Heart right ventricle (tissue), 16 donors: Measurements from ENCODE around the gene SHISAL1. TPM values are rescaled to one million over a fixed set of nuclear protein-coding genes. Genes with fewer than 3 reads are reported as not detected.

Experiments
- ATAC-seq, 8 donors: fragments of 200-7000 bp; cut with Tn5 transposase; one replicate each; pipeline ENCODE4 v1.9.1; 2020; ENCODE audit warnings: mild to moderate bottlenecking in 8 of 8, moderate library complexity in 8 of 8, moderate number of reproducible peaks in 1 of 8
- DNase-seq, 2 donors: peaks; one replicate each; pipeline ENCODE4 v3.0.0-alpha.2; 2020
- H3K27ac ChIP-seq, 10 donors: fragments of 200-600 bp; sonication (generic) in 2 of 10; one replicate each; pipeline versions ENCODE4 v1.5.0 to v1.8.0; 2020 to 2022; ENCODE audit warnings: mild to moderate bottlenecking in 3 of 10
- H3K27me3 ChIP-seq, 7 donors: fragments of 200-600 bp; one replicate each; pipeline ENCODE4 v1.8.0; 2021 to 2022; ENCODE audit warnings: mild to moderate bottlenecking in 2 of 7
- H3K36me3 ChIP-seq, 9 donors: fragments of 200-600 bp; sonication (generic) in 1 of 9; one replicate each; pipeline versions ENCODE4 v1.5.0 to v1.8.0; 2020 to 2022; ENCODE audit warnings: mild to moderate bottlenecking in 2 of 9
- H3K4me1 ChIP-seq, 9 donors: fragments of 200-600 bp; sonication (generic) in 1 of 9; one replicate each; pipeline versions ENCODE4 v1.5.0 to v1.8.0; 2020 to 2022; ENCODE audit warnings: mild to moderate bottlenecking in 4 of 9
- H3K4me3 ChIP-seq, 10 donors: fragments of 200-600 bp; sonication (generic) in 2 of 10; one replicate each; pipeline versions ENCODE4 v1.5.0 to v1.8.0; 2020 to 2022; ENCODE audit warnings: mild to moderate bottlenecking in 7 of 10, moderate library complexity in 2 of 10
- H3K9me3 ChIP-seq, 11 donors: fragments of 200-600 bp in 10 of 11; sonication (generic) in 2 of 11; one replicate each; pipeline versions ENCODE4 v1.5.0 to v1.8.0; 2013 to 2022; ENCODE audit warnings: mild to moderate bottlenecking in 2 of 11, control low read depth in 1 of 11, moderate library complexity in 1 of 11
- WGBS, 2 donors: extraction: QIAGEN DNeasy Blood & Tissue Kit; methylation state at CpG; one replicate each; pipeline ENCODE4 v1.1.7; 2013; ENCODE audit warnings: inconsistent platforms in 1 of 2; 5-methylcytosine and 5-hydroxymethylcytosine counted together
- intact Hi-C, 10 donors: fragments of 100-400 bp; cut with DNase I; formaldehyde crosslinking; loops; one replicate each; pipeline versions ENCODE4 v1.11.1 to v1.14.2; 2022
- polyA plus RNA-seq, 2 donors: library from polyadenylated mRNA; stranded (reverse); fragments of 200-250 nt; gene quantifications; one replicate each; pipeline ENCODE4 v1.2.3, GENCODE V29; 2013
- total RNA-seq, 10 donors: library from RNA; stranded (reverse); fragmentation: NEBNext Ultra II Directional in 3 of 10; extraction: Animal tissue kit (Norgen Biotek cat#: 25700) in 3 of 10; gene quantifications; one replicate each; pipeline versions ENCODE4 v1.2.1 to v1.2.4, GENCODE V29; 2021 to 2023
- TF ChIP-seq, protein P1 (sequence below), 9 donors: fragments of 200-600 bp; sonication (generic) in 2 of 9; IDR thresholded peaks; one replicate each; pipeline versions ENCODE4 v1.5.0 to v1.8.0; 2021 to 2022; ENCODE audit warnings: antibody characterized with exemption in 9 of 9, mild to moderate bottlenecking in 5 of 9, moderate library complexity in 1 of 9
- donor health status: Arrhythmogenic right ventricular cardiomyopathy.
- donor health status: ischemic (EF 13 %, LVEDD 7.1; RV severe dilation, severe dysfunction).
- donor health status: healthy with polysubstance abuse.
- donor health status: DM: no; HTN: yes; CAD: no.
- donor health status: DM: no; HTN: no; CAD: no.
- donor health status: ischemic (EF 25% LVEDD 6.9; RV normal size, moderate dysfunction).
- donor health status: ischemic (EF 25% LVEDD 5.7; RV mildly dilated, moderate dysfunction).
- donor health status: healthy.
- donor health status: DM: yes; HTN: yes; CAD: no.
- donor health status: Ischemic cardiomyopathy.
- donor health status: ischemic (EF 35%, LVEDD 5.7; RV mildly dilated, moderate dysfunction).
- donor health status: nonischemic (EF 11% LVEDD 7.7; RV severe dilation, severe dysfunction).
- donor health status: DM: yes; HTN: yes; CAD: no.
- donor health status: PGD.
- donor health status: ischemic (EF 29% LVEDD 5.4; RV normal size, mild dysfunction).
- donor health status: nonischemic (EF 23%, LVEDD 6.1; RV moderate dilation, normal function).

Gene SHISAL1
- total and polyA plus RNA-seq, 12 donors = 0.15 to 1.7 (median 0.63) TPM

DNA sequence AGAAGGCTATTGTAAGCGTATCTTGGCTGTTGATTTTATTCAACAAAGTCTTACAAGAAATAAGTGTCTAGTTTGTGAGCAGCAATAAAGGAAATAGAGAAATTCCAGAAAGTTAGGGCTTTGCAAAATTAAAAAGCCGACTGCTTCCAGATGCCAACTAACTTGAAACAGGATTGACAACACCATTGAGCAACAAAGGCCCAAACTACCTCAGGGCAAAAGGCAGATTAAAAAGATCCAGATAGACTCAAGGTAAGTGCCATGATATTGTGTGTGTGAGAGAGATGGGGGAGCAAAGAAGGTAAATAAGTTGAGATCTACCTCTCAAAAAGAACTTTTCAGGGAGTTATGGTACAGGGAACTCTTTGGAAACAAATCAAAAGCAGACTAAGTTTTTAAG lies 82.9 kb downstream of the SHISAL1 start:
- no peak for DNase-seq
- Histone ChIP-seq H3K27ac (no peak overlapping the region), H3K27me3 (peaks cover 0 to 14% (median 6%) of the 10 kb centered on the region in 7 donors), H3K4me1 (no peaks in the 10 kb centered on the region), H3K36me3 (no peaks in the 10 kb centered on the region), H3K4me3 (no peak overlapping the region), H3K9me3 (peaks cover 0 to 27% (median 17%) of the 10 kb centered on the region in 11 donors)
- TF ChIP-seq, protein P1, sequence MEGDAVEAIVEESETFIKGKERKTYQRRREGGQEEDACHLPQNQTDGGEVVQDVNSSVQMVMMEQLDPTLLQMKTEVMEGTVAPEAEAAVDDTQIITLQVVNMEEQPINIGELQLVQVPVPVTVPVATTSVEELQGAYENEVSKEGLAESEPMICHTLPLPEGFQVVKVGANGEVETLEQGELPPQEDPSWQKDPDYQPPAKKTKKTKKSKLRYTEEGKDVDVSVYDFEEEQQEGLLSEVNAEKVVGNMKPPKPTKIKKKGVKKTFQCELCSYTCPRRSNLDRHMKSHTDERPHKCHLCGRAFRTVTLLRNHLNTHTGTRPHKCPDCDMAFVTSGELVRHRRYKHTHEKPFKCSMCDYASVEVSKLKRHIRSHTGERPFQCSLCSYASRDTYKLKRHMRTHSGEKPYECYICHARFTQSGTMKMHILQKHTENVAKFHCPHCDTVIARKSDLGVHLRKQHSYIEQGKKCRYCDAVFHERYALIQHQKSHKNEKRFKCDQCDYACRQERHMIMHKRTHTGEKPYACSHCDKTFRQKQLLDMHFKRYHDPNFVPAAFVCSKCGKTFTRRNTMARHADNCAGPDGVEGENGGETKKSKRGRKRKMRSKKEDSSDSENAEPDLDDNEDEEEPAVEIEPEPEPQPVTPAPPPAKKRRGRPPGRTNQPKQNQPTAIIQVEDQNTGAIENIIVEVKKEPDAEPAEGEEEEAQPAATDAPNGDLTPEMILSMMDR (IDR thresholded peaks at IDR 0.05) = no peak
- intact Hi-C loops = no loop called here
- WGBS, 2 donors = 83 to 95% methylated on average over 2 of the region's 2 CpGs
- ATAC-seq = no peak

DNA sequence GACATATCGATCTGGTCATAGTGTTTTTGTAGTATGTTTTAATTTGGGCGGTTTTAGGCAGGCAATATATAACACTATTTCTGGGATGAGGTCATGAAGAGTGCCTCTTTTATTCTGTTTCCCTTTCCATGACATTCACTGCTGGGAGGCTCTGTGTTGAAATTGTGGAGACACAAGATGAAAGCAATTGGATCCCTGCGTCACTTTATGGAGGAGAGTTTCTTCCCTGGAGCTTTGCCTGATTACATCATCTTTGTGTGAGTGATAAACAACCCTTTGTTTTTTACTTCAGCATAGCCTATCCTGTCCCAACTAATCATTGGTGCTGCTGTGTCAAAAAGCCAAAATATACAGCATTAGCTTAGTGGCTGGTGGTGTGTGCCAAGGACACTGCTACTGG lies 83.4 kb downstream of the SHISAL1 start:
- intact Hi-C loops = no loop called here
- peaks cover 0 to 16% (median 6%) of the 10 kb centered on the region in 7 donors for H3K27me3 ChIP-seq
- ATAC-seq (no peak), DNase-seq (no peak)
- no peak overlapping the region for H3K4me3 ChIP-seq
- no peaks in the 10 kb centered on the region for H3K4me1 ChIP-seq
- H3K9me3 ChIP-seq = peaks cover 0 to 27% (median 17%) of the 10 kb centered on the region in 11 donors
- H3K27ac ChIP-seq = no peak overlapping the region
- WGBS, 2 donors = 72 to 91% methylated on average over 3 of the region's 3 CpGs
- TF ChIP-seq, protein P1 (IDR thresholded peaks at IDR 0.05) = no peak
- H3K36me3 ChIP-seq = no peaks in the 10 kb centered on the region

DNA sequence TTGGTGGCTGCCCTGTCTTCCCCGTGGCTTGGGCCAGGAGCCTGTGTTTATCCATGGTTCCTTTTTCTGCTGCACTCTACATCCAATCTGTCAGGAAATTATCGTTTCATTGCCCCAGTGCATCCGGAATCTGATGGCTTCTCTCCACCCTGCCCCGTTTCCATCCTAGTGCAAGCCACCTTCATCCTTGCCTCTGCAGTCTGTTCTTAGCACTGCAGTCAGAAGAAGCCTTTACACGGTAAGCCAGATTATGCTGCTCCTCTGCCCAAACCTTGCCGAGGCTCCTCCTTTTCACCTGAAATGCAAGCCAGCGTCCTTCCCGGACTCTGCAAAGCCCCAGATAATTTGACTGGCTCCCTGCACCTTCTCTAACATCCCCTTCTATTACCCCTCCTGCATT lies 86.9 kb downstream of the SHISAL1 start:
- Histone ChIP-seq H3K4me3 (no peak overlapping the region), H3K36me3 (no peaks in the 10 kb centered on the region), H3K27me3 (peaks cover 0 to 19% (median 6%) of the 10 kb centered on the region in 7 donors), H3K27ac (no peak overlapping the region), H3K4me1 (no peaks in the 10 kb centered on the region), H3K9me3 (peaks cover 0 to 28% (median 17%) of the 10 kb centered on the region in 11 donors)
- ATAC-seq = no peak
- intact Hi-C loops = no loop called here
- no peak for DNase-seq
- TF ChIP-seq, protein P1 (IDR thresholded peaks at IDR 0.05) = no peak
- 72 to 73% methylated on average over 8 of the region's 8 CpGs for WGBS, 2 donors

DNA sequence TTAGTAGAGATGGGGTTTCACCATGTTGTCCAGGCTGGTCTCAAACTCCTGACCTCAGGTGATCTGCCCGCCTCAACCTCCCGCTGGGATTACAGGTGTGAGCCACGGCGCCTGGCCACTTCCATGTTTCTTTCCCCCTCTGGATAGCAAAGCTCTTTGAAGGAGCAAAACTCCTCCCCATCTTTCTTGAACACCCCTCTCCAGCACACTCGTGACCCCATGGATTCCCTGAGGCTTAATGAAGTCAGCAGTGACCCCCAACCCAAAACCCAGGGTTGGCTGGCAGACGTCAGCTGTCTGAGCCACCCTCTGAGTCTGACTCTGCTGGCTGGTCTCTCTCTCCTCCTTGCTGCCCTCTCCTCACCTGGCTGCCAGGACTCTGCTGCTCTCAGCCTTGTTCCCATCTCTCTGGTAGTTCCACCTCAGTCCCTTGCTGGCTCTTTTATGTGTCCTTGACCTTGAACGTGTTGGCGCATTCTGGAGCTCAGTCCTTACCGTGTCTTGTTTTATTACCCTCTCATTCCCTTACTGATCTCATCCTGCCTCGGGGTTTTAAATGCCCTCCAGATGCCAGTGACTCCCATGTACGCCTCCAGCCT lies 87.6 kb downstream of the SHISAL1 start:
- TF ChIP-seq, protein P1 (IDR thresholded peaks at IDR 0.05) = no peak
- no peak overlapping the region for H3K4me3 ChIP-seq
- intact Hi-C loops = no loop called here
- no peak for DNase-seq
- H3K36me3 ChIP-seq = no peaks in the 10 kb centered on the region
- peaks cover 0 to 21% (median 6%) of the 10 kb centered on the region in 7 donors for H3K27me3 ChIP-seq
- H3K4me1 ChIP-seq = no peaks in the 10 kb centered on the region
- 60 to 66% methylated on average over 10 to 11 of the region's 11 CpGs for WGBS, 2 donors
- H3K27ac ChIP-seq = no peak overlapping the region
- peaks cover 0 to 28% (median 17%) of the 10 kb centered on the region in 11 donors for H3K9me3 ChIP-seq
- no peak for ATAC-seq
